ENCODE data around the gene IL27RA.

- no peak for TF ChIP-seq CTCF (IDR thresholded peaks at IDR 0.05)
- no peak for TF ChIP-seq POLR2AphosphoS5 (IDR thresholded peaks at IDR 0.05)
Measured at GRCh38 chr19:13984186-13984585, 47.4 kb upstream of the IL27RA start.

Data from prostate gland (tissue), 2 donors.